Activated CD8-positive, alpha-beta T cell treated with anti-CD3 and anti-CD28 coated beads for 36 hours (primary cell): ENCODE measurements around the gene EXOC3. TPM values are rescaled to one million over a fixed set of nuclear protein-coding genes. Genes with fewer than 3 reads are reported as not detected.

Experiments
- ATAC-seq: fragments of 200-7000 bp; cut with Tn5 transposase; one replicate; pipeline ENCODE4 v1.10.0; 2021; ENCODE audit warnings: mild to moderate bottlenecking, moderate library complexity
- CTCF ChIA-PET: fragments of 350-600 bp; sonication (Branson Sonifier 250); formaldehyde crosslinking; loops from one replicate; lab custom pipeline; 2021; ENCODE audit warnings: antibody characterized with exemption; lab: Charles Lee
- POLR2A ChIA-PET: fragments of 350-600 bp; sonication (Branson Sonifier 250); formaldehyde crosslinking; loops from one replicate; lab custom pipeline; 2021; ENCODE audit warnings: antibody characterized with exemption; lab: Charles Lee
- DNase-seq: peaks from one replicate; pipeline ENCODE4 v3.0.0-alpha.2; 2020
- H3K27ac Mint-ChIP-seq: one replicate; pipeline ENCODE4 v1.8.0; 2021; ENCODE audit warnings: mild to moderate bottlenecking, mixed read lengths
- H3K27me3 Mint-ChIP-seq: one replicate; pipeline ENCODE4 v1.8.0; 2021; ENCODE audit warnings: mixed read lengths
- H3K36me3 Mint-ChIP-seq: one replicate; pipeline ENCODE4 v1.8.0; 2021; ENCODE audit warnings: low read depth, mixed read lengths
- H3K4me1 Mint-ChIP-seq: one replicate; pipeline ENCODE4 v1.8.0; 2021; ENCODE audit warnings: low read depth, mixed read lengths
- H3K4me3 Mint-ChIP-seq: one replicate; pipeline ENCODE4 v1.8.0; 2021; ENCODE audit warnings: mild to moderate bottlenecking, moderate library complexity, mixed read lengths
- H3K9me3 Mint-ChIP-seq: one replicate; pipeline ENCODE4 v1.8.0; 2021; ENCODE audit warnings: mixed read lengths
- CTCF ChIP-seq: fragments of 200-600 bp; IDR thresholded peaks from one replicate; pipeline ENCODE4 v1.8.0; 2022; ENCODE audit warnings: antibody characterized with exemption, mild to moderate bottlenecking
- intact Hi-C: fragments of 100-400 bp; cut with micrococcal nuclease; formaldehyde crosslinking; loops from one replicate; pipeline ENCODE4 v1.10.0; 2022
- total RNA-seq, 2 experiments: library from RNA; stranded (reverse); gene quantifications; one replicate each; pipeline ENCODE4 v1.2.3, GENCODE V29; 2021

Gene EXOC3
- total RNA-seq, 2 experiments from 2014 or later: 65.9 to 67.6 TPM

DNA sequence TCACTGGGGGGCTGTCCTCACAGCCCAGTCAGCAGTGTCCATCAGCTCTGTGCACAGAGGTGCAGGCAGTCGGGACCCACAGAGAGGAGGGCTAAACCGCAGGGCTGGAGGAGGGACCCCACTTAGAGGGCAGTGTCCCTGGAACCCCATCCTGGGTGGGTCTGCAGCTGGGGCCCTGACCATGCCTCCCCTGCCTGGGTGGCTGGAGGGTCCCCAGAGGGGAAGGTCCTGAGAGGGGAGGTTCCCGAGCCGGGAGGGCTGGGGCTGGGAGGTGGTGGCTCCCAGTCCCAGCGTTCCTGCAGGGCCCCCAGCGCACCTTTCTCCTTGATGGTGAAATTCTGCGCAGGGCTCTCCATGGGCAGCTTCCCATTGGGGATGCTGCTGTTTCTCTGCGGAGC lies 32.7 kb downstream of the EXOC3 start:
- peaks cover 11% of the 10 kb centered on the region for H3K4me1 Mint-ChIP-seq
- DNase-seq: no peak
- POLR2A ChIA-PET: interaction anchor here (0.8 to 1.2 kb wide), 2 partner anchors 30 to 92 kb away, joined by 3 to 4 read pairs; no protein-coding TSS in a partner anchor
- intact Hi-C loops: no loop called here
- H3K27ac Mint-ChIP-seq: no peak overlapping the region
- H3K36me3 Mint-ChIP-seq: peaks cover 21% of the 10 kb centered on the region
- peak overlapping the region; percentile 52 for H3K4me3 Mint-ChIP-seq
- TF ChIP-seq CTCF: no peak
- peaks cover 2% of the 10 kb centered on the region for H3K27me3 Mint-ChIP-seq
- no peaks in the 10 kb centered on the region for H3K9me3 Mint-ChIP-seq
- no peak for ATAC-seq
- CTCF ChIA-PET: no interaction called here

DNA sequence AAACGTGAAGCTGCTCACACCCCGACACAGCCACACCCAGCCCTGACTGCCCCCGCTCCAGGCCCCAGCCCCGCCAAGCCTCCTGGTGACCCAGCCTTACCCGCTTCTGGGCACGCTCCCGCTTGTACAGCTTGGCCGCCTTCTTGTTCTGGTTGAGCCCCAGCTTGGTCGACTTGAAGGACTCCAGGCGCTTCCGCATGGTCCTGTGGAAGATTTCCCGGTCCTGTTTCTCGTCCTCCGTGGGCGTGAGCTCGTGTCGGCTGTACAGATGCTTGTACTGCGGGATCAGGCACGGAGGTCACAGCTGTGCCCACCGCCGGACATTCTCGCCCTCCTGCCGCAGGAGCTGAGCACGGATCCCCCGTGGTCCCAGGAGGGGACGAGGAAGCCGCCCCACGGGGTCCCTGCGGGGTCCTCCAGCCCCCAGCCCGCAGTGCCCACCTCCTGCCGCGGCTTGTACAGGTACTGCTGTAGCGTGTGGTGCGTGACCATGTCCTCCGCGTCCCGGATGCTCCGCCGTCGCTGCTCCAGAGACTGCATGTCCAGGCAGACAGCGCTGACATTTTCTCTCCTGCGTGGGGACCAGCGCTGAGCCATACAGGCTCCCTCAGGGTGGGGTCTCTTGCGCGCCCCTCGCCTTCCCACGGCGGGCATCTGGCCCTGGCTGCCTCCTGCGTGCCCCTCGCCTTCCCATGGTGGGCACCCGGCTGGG lies 33.3 kb downstream of the EXOC3 start:
- H3K9me3 Mint-ChIP-seq: no peaks in the 10 kb centered on the region
- no peak overlapping the region for H3K4me3 Mint-ChIP-seq
- no peak overlapping the region for H3K27ac Mint-ChIP-seq
- DNase-seq (no peak), ATAC-seq (no peak)
- H3K4me1 Mint-ChIP-seq: peaks cover 7% of the 10 kb centered on the region
- intact Hi-C loops: no loop called here
- H3K27me3 Mint-ChIP-seq: peaks cover 2% of the 10 kb centered on the region
- no peak for TF ChIP-seq CTCF
- ChIA-PET POLR2A (interaction anchor here (0.8 to 1.2 kb wide), 2 partner anchors 31 to 91 kb away, joined by 3 to 4 read pairs; no protein-coding TSS in a partner anchor), CTCF (no interaction called here)
- peaks cover 16% of the 10 kb centered on the region for H3K36me3 Mint-ChIP-seq

DNA sequence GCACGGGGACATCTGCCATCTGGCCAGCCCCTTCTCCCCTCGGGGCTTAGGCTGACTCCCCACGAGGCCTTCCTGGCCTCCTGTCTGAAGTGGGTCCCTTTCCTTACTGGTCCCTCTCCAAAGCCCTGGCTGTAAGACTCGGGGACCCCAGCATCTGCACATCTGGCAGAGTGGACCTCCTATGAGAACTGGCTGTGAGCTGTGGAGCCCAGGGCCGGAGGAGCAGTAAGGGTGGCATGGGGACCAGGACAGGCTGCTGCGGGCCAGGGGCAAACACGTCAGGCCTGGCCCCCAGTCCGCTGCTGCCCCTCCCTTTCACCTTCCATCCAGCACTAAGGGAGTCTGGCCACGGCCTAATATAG lies 33.8 kb downstream of the EXOC3 start:
- no peaks in the 10 kb centered on the region for H3K9me3 Mint-ChIP-seq
- no peak for DNase-seq
- POLR2A ChIA-PET: interaction anchor here (1.3 kb wide), 1 partner anchor 136 kb away, joined by 3 read pairs; no protein-coding TSS in a partner anchor
- intact Hi-C loops: no loop called here
- peaks cover 10% of the 10 kb centered on the region for H3K36me3 Mint-ChIP-seq
- TF ChIP-seq CTCF: no peak
- CTCF ChIA-PET: no interaction called here
- H3K4me3 Mint-ChIP-seq: no peak overlapping the region
- peaks cover 4% of the 10 kb centered on the region for H3K27me3 Mint-ChIP-seq
- H3K27ac Mint-ChIP-seq: no peak overlapping the region
- no peak for ATAC-seq
- H3K4me1 Mint-ChIP-seq: peaks cover 2% of the 10 kb centered on the region

GRCh38 chr5:477247-477646 lies 34.3 kb downstream of the EXOC3 start:
- ATAC-seq: no peak
- no peak for TF ChIP-seq CTCF
- Mint-ChIP-seq H3K4me3 (no peak overlapping the region), H3K27ac (no peak overlapping the region), H3K36me3 (peaks cover 8% of the 10 kb centered on the region), H3K27me3 (peaks cover 4% of the 10 kb centered on the region), H3K9me3 (no peaks in the 10 kb centered on the region), H3K4me1 (no peaks in the 10 kb centered on the region)
- intact Hi-C loops: no loop called here
- ChIA-PET POLR2A (interaction anchor here (1.3 kb wide), 1 partner anchor 136 kb away, joined by 3 read pairs; no protein-coding TSS in a partner anchor), CTCF (no interaction called here)
- no peak for DNase-seq

GRCh38 chr5:477871-478270 lies 34.9 kb downstream of the EXOC3 start:
- H3K27me3 Mint-ChIP-seq: peaks cover 4% of the 10 kb centered on the region
- no peak overlapping the region for H3K4me3 Mint-ChIP-seq
- H3K9me3 Mint-ChIP-seq: no peaks in the 10 kb centered on the region
- H3K4me1 Mint-ChIP-seq: no peaks in the 10 kb centered on the region
- peaks cover 8% of the 10 kb centered on the region for H3K36me3 Mint-ChIP-seq
- TF ChIP-seq CTCF: no peak
- CTCF ChIA-PET: no interaction called here
- DNase-seq (no peak), ATAC-seq (no peak)
- intact Hi-C loops: no loop called here
- H3K27ac Mint-ChIP-seq: no peak overlapping the region
- POLR2A ChIA-PET: interaction anchor here (1.3 kb wide), 1 partner anchor 135 kb away, joined by 3 read pairs; no protein-coding TSS in a partner anchor
